Measurements from ENCODE around the gene WARS2.

The WARS2 gene

DNA sequence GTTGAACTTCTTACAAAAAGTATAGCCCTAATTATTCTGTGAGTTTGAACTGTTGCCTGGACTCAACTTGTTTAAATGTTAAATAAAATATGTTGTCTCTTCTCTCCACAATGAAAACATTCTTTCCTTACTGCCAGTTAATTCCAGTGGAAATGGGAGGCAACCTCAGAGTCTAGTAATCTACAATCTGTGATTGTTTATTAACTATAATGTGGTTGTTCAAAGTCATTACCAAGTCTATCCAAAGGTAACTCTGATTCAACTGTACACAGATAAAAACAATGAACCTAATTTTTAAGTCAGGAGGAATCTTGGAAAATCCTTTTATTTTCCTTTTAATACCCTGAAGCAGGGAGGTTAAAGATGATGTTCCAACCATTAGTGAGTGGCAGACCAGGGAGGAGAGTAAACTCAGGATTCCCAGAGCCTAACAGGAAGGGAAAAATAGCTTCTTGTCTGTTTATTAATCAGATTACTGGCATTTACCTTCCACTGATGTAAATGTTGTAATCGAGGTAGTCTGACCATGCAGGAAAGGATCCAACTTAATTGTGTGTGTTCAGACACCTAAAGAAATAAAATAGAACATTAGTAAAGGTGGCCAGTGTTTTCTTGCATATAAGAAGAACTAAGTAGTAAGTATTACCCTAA, 95.2 kb downstream of the WARS2 start:
- TF ChIP-seq TCF12 (IDR thresholded peaks at IDR 0.05; ENCODE audit: low read depth) (no peak), YY1 (IDR thresholded peaks at IDR 0.05; ENCODE audit: low read depth) (no peak), CREB1 (IDR thresholded peaks at IDR 0.05; ENCODE audit: low read depth) (no peak), TEAD4 (IDR thresholded peaks at IDR 0.05) (no peak), ZBTB7A (IDR thresholded peaks at IDR 0.05; ENCODE audit: low read depth) (no peak), EP300 (IDR thresholded peaks at IDR 0.05; ENCODE audit: borderline replicate concordance) (no peak), FOXM1 (IDR thresholded peaks at IDR 0.05; ENCODE audit: borderline replicate concordance, low read depth) (no peak), CEBPB (IDR thresholded peaks at IDR 0.05) (no peak), NFIC (IDR thresholded peaks at IDR 0.05) (no peak), USF1 (IDR thresholded peaks at IDR 0.05) (no peak), TAF1 (IDR thresholded peaks at IDR 0.05; ENCODE audit: low read depth) (no peak)
- TF ChIP-seq, protein P1, sequence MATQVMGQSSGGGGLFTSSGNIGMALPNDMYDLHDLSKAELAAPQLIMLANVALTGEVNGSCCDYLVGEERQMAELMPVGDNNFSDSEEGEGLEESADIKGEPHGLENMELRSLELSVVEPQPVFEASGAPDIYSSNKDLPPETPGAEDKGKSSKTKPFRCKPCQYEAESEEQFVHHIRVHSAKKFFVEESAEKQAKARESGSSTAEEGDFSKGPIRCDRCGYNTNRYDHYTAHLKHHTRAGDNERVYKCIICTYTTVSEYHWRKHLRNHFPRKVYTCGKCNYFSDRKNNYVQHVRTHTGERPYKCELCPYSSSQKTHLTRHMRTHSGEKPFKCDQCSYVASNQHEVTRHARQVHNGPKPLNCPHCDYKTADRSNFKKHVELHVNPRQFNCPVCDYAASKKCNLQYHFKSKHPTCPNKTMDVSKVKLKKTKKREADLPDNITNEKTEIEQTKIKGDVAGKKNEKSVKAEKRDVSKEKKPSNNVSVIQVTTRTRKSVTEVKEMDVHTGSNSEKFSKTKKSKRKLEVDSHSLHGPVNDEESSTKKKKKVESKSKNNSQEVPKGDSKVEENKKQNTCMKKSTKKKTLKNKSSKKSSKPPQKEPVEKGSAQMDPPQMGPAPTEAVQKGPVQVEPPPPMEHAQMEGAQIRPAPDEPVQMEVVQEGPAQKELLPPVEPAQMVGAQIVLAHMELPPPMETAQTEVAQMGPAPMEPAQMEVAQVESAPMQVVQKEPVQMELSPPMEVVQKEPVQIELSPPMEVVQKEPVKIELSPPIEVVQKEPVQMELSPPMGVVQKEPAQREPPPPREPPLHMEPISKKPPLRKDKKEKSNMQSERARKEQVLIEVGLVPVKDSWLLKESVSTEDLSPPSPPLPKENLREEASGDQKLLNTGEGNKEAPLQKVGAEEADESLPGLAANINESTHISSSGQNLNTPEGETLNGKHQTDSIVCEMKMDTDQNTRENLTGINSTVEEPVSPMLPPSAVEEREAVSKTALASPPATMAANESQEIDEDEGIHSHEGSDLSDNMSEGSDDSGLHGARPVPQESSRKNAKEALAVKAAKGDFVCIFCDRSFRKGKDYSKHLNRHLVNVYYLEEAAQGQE (IDR thresholded peaks at IDR 0.05; ENCODE audit: low read depth), result no peak

GRCh38 chr1:119040906-119041305, 99.5 kb downstream of the WARS2 start:
- no peak for TF ChIP-seq EGR1 (IDR thresholded peaks at IDR 0.05)
- no peak for TF ChIP-seq YY1 (IDR thresholded peaks at IDR 0.05; ENCODE audit: low read depth)
- no peak for TF ChIP-seq TEAD4 (IDR thresholded peaks at IDR 0.05)
- TF ChIP-seq ZBTB7A (IDR thresholded peaks at IDR 0.05; ENCODE audit: low read depth), result no peak
- no peak for TF ChIP-seq TAF1 (IDR thresholded peaks at IDR 0.05; ENCODE audit: low read depth)
- no peak for TF ChIP-seq CREB1 (IDR thresholded peaks at IDR 0.05; ENCODE audit: low read depth)
- TF ChIP-seq CEBPB (IDR thresholded peaks at IDR 0.05), result no peak
- TF ChIP-seq FOXM1 (IDR thresholded peaks at IDR 0.05; ENCODE audit: borderline replicate concordance, low read depth), result no peak
- TF ChIP-seq, protein P1 (IDR thresholded peaks at IDR 0.05; ENCODE audit: low read depth), result no peak
- TF ChIP-seq TCF12 (IDR thresholded peaks at IDR 0.05; ENCODE audit: low read depth), result no peak
- no peak for TF ChIP-seq EP300 (IDR thresholded peaks at IDR 0.05; ENCODE audit: borderline replicate concordance)
- no peak for TF ChIP-seq NFIC (IDR thresholded peaks at IDR 0.05)
- TF ChIP-seq, protein P2, sequence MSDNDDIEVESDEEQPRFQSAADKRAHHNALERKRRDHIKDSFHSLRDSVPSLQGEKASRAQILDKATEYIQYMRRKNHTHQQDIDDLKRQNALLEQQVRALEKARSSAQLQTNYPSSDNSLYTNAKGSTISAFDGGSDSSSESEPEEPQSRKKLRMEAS (IDR thresholded peaks at IDR 0.05), result no peak
- no peak for TF ChIP-seq USF1 (IDR thresholded peaks at IDR 0.05)
- TF ChIP-seq RAD21 (IDR thresholded peaks at IDR 0.05; ENCODE audit: low read depth), result no peak

DNA sequence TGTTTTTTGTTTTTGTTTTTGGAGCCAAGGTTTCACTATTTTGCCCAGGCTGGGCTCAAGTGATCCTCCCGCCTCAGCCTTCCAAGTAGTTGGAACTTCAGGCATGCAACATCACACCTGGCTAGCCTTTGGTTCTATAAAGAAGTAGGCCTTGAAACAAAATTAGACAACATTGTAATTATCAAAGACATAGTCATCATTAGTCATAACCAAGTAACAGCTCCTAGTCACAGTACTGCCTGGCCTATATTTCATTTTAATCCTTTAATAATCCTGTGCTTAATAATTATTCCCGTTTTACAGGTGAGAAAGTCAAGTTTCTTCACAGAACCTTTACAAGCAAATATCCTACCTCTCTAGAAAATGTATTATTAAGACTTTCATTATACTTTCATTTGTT, 100.0 kb downstream of the WARS2 start:
- TF ChIP-seq NFIC (IDR thresholded peaks at IDR 0.05), result no peak
- no peak for TF ChIP-seq CREB1 (IDR thresholded peaks at IDR 0.05; ENCODE audit: low read depth)
- TF ChIP-seq, protein P1 (IDR thresholded peaks at IDR 0.05; ENCODE audit: low read depth), result no peak
- TF ChIP-seq EP300 (IDR thresholded peaks at IDR 0.05; ENCODE audit: borderline replicate concordance), result no peak
- no peak for TF ChIP-seq TCF12 (IDR thresholded peaks at IDR 0.05; ENCODE audit: low read depth)
- no peak for TF ChIP-seq ZBTB7A (IDR thresholded peaks at IDR 0.05; ENCODE audit: low read depth)
- TF ChIP-seq TAF1 (IDR thresholded peaks at IDR 0.05; ENCODE audit: low read depth), result no peak
- no peak for TF ChIP-seq TEAD4 (IDR thresholded peaks at IDR 0.05)
- no peak for TF ChIP-seq FOXM1 (IDR thresholded peaks at IDR 0.05; ENCODE audit: borderline replicate concordance, low read depth)
- no peak for TF ChIP-seq CEBPB (IDR thresholded peaks at IDR 0.05)
- TF ChIP-seq USF1 (IDR thresholded peaks at IDR 0.05), result no peak
- no peak for TF ChIP-seq YY1 (IDR thresholded peaks at IDR 0.05; ENCODE audit: low read depth)
- TF ChIP-seq, protein P2 (IDR thresholded peaks at IDR 0.05), result no peak
- no peak for TF ChIP-seq EGR1 (IDR thresholded peaks at IDR 0.05)
- no peak for TF ChIP-seq RAD21 (IDR thresholded peaks at IDR 0.05; ENCODE audit: low read depth)
